Measurements from ENCODE around the gene S100A3. TPM values are rescaled to one million over a fixed set of nuclear protein-coding genes. Genes with fewer than 3 reads are reported as not detected.
A peak's percentile ranks its signal among the peaks of the same experiment; 100 is the strongest.

Gene S100A3
- total RNA-seq, 1 experiment from 2014 or later: 0.33 TPM

DNA sequence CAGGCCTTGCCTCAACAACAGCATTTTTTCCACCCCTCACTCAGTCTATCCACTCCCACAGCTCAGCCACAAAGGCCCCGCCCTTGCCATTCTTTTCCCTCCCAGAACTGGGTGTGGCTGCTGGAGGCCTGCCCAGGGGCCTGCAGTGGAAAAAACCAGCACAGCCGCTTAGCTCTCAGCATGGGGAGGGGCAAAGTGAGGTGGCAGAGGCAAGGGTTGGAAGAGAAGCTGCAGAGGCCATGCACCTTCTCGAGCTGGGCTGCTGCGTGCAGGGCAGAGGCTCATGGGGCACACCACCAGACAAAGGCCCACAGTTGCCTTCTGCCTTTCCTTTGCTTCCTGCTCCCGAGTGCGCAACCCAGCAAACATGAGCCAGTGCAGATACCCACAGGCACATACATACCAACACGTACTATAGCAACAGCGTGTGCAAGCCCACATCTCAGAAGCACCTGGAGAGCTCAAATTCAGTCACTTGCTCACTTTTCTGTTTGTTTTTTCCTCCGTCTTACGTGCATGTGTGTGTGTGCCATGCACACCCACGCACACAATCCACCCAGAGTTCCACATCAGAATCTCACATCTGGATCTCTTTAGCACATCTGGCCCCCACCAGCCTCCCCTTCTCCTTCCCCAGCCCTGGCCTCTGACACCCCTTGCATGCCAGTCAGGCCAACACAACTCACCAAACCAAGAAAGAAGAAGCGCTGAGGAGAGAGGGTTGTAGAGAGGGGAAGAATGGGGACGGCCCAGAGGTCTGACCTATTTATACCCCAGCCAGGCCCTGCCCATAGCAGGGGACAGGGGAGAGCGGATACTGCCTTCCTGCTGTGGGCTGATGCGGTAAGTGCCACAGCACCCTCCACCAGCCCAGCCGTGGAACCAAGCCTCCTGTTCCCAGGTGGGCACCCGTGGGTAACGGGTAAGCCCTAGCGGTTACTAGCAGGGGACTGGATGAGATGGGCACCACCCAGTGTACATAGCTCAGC lies 3.7 kb downstream of the S100A3 start, which contains the start of gene S100A4:
Gene S100A4, minus strand, starts transcription at position 740 of the 989 bp plus-strand sequence. CDS start 1,012 bp downstream, outside the sequence.
- CTCF ChIA-PET: interaction anchor here (0.5 to 5.3 kb wide), 20 partner anchors 10 to 197 kb away, joined by 3 to 50 read pairs (median 4); partner anchors contain the start of genes INTS3, NPR1, PGLYRP4 and S100A13
- H3K4me1 Mint-ChIP-seq: peaks cover 65% of the 10 kb centered on the region
- DNase-seq (ENCODE audit: low spot score): peak; percentile 88
- TF ChIP-seq TEAD4 (CRISPR knock-in tag; IDR thresholded peaks at IDR 0.05) (no peak), TEAD1 (CRISPR knock-in tag; IDR thresholded peaks at IDR 0.05) (no peak), GABPB1 (CRISPR knock-in tag; IDR thresholded peaks at IDR 0.05) (0 out of 2 replicates have a peak, but pooled peaks have one; percentile 19), MAX (CRISPR knock-in tag; IDR thresholded peaks at IDR 0.05) (no peak), IRF2 (CRISPR knock-in tag; IDR thresholded peaks at IDR 0.05; ENCODE audit: borderline replicate concordance, low read depth) (no peak), NR1H2 (CRISPR knock-in tag; IDR thresholded peaks at IDR 0.05) (no peak), CREM (CRISPR knock-in tag; IDR thresholded peaks at IDR 0.05) (no peak), OVOL2 (CRISPR knock-in tag; IDR thresholded peaks at IDR 0.05; ENCODE audit: borderline replicate concordance) (no peak), PREB (CRISPR knock-in tag; IDR thresholded peaks at IDR 0.05; ENCODE audit: borderline replicate concordance) (no peak), ZNF138 (CRISPR knock-in tag; conservative IDR thresholded peaks at IDR 0.05) (no peak), SP1 (CRISPR knock-in tag; conservative IDR thresholded peaks at IDR 0.05) (peak; percentile 55; the same call in 1 of the 2 replicates), ESRRA (CRISPR knock-in tag; IDR thresholded peaks at IDR 0.05; ENCODE audit: borderline replicate concordance) (no peak), ZNF219 (CRISPR knock-in tag; IDR thresholded peaks at IDR 0.05; ENCODE audit: borderline replicate concordance) (no peak), KAT7 (CRISPR knock-in tag; IDR thresholded peaks at IDR 0.05; ENCODE audit: borderline replicate concordance) (no peak), SMAD3 (CRISPR knock-in tag; IDR thresholded peaks at IDR 0.05; ENCODE audit: borderline replicate concordance) (no peak), RORB (CRISPR knock-in tag; IDR thresholded peaks at IDR 0.05) (no peak), EMX1 (CRISPR knock-in tag; IDR thresholded peaks at IDR 0.05) (no peak), SOX15 (CRISPR knock-in tag; IDR thresholded peaks at IDR 0.05) (no peak)
- TF ChIP-seq, protein P1, sequence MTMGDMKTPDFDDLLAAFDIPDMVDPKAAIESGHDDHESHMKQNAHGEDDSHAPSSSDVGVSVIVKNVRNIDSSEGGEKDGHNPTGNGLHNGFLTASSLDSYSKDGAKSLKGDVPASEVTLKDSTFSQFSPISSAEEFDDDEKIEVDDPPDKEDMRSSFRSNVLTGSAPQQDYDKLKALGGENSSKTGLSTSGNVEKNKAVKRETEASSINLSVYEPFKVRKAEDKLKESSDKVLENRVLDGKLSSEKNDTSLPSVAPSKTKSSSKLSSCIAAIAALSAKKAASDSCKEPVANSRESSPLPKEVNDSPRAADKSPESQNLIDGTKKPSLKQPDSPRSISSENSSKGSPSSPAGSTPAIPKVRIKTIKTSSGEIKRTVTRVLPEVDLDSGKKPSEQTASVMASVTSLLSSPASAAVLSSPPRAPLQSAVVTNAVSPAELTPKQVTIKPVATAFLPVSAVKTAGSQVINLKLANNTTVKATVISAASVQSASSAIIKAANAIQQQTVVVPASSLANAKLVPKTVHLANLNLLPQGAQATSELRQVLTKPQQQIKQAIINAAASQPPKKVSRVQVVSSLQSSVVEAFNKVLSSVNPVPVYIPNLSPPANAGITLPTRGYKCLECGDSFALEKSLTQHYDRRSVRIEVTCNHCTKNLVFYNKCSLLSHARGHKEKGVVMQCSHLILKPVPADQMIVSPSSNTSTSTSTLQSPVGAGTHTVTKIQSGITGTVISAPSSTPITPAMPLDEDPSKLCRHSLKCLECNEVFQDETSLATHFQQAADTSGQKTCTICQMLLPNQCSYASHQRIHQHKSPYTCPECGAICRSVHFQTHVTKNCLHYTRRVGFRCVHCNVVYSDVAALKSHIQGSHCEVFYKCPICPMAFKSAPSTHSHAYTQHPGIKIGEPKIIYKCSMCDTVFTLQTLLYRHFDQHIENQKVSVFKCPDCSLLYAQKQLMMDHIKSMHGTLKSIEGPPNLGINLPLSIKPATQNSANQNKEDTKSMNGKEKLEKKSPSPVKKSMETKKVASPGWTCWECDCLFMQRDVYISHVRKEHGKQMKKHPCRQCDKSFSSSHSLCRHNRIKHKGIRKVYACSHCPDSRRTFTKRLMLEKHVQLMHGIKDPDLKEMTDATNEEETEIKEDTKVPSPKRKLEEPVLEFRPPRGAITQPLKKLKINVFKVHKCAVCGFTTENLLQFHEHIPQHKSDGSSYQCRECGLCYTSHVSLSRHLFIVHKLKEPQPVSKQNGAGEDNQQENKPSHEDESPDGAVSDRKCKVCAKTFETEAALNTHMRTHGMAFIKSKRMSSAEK (CRISPR knock-in tag; IDR thresholded peaks at IDR 0.05; ENCODE audit: borderline replicate concordance): no peak
- TF ChIP-seq, protein P2, sequence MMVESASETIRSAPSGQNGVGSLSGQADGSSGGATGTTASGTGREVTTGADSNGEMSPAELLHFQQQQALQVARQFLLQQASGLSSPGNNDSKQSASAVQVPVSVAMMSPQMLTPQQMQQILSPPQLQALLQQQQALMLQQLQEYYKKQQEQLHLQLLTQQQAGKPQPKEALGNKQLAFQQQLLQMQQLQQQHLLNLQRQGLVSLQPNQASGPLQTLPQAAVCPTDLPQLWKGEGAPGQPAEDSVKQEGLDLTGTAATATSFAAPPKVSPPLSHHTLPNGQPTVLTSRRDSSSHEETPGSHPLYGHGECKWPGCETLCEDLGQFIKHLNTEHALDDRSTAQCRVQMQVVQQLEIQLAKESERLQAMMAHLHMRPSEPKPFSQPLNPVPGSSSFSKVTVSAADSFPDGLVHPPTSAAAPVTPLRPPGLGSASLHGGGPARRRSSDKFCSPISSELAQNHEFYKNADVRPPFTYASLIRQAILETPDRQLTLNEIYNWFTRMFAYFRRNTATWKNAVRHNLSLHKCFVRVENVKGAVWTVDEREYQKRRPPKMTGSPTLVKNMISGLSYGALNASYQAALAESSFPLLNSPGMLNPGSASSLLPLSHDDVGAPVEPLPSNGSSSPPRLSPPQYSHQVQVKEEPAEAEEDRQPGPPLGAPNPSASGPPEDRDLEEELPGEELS (CRISPR knock-in tag; IDR thresholded peaks at IDR 0.05): 0 out of 2 replicates have a peak, but pooled peaks have one; percentile 27
- TF ChIP-seq, protein P3, sequence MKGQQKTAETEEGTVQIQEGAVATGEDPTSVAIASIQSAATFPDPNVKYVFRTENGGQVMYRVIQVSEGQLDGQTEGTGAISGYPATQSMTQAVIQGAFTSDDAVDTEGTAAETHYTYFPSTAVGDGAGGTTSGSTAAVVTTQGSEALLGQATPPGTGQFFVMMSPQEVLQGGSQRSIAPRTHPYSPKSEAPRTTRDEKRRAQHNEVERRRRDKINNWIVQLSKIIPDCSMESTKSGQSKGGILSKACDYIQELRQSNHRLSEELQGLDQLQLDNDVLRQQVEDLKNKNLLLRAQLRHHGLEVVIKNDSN (CRISPR knock-in tag; IDR thresholded peaks at IDR 0.05): no peak
- TF ChIP-seq, protein P4, sequence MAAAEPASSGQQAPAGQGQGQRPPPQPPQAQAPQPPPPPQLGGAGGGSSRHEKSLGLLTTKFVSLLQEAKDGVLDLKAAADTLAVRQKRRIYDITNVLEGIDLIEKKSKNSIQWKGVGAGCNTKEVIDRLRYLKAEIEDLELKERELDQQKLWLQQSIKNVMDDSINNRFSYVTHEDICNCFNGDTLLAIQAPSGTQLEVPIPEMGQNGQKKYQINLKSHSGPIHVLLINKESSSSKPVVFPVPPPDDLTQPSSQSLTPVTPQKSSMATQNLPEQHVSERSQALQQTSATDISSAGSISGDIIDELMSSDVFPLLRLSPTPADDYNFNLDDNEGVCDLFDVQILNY (CRISPR knock-in tag; IDR thresholded peaks at IDR 0.05): no peak
- TF ChIP-seq, protein P5, sequence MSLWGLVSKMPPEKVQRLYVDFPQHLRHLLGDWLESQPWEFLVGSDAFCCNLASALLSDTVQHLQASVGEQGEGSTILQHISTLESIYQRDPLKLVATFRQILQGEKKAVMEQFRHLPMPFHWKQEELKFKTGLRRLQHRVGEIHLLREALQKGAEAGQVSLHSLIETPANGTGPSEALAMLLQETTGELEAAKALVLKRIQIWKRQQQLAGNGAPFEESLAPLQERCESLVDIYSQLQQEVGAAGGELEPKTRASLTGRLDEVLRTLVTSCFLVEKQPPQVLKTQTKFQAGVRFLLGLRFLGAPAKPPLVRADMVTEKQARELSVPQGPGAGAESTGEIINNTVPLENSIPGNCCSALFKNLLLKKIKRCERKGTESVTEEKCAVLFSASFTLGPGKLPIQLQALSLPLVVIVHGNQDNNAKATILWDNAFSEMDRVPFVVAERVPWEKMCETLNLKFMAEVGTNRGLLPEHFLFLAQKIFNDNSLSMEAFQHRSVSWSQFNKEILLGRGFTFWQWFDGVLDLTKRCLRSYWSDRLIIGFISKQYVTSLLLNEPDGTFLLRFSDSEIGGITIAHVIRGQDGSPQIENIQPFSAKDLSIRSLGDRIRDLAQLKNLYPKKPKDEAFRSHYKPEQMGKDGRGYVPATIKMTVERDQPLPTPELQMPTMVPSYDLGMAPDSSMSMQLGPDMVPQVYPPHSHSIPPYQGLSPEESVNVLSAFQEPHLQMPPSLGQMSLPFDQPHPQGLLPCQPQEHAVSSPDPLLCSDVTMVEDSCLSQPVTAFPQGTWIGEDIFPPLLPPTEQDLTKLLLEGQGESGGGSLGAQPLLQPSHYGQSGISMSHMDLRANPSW (CRISPR knock-in tag; conservative IDR thresholded peaks at IDR 0.05; ENCODE audit: low read depth): no peak

More for the DNA sequence above, 3.7 kb downstream of the S100A3 start, which contains the start of gene S100A4:
- Mint-ChIP-seq H3K27ac (peak within 1 kb of the TSS; percentile 96), H3K4me3 (peak within 1 kb of the TSS; percentile 64), H3K36me3 (no peaks in the 10 kb centered on the region; the same call in 1 of the 2 replicates), H3K27me3 (ENCODE audit: low read depth) (no peaks in the 10 kb centered on the region; the same call in 1 of the 2 replicates), H3K9me3 (no peaks in the 10 kb centered on the region)
- POLR2A ChIA-PET: interaction anchor here (0.6 to 1.3 kb wide), 2 partner anchors 11 to 89 kb away, joined by 3 to 6 read pairs; partner anchors contain the start of gene CHTOP
- ATAC-seq: peak; percentile 89
